ENCODE data around the gene PTPRS. TPM values are rescaled to one million over a fixed set of nuclear protein-coding genes. Genes with fewer than 3 reads are reported as not detected.

PTPRS gene
- total RNA-seq, 1 donor from 2014 or later: 241 TPM

DNA sequence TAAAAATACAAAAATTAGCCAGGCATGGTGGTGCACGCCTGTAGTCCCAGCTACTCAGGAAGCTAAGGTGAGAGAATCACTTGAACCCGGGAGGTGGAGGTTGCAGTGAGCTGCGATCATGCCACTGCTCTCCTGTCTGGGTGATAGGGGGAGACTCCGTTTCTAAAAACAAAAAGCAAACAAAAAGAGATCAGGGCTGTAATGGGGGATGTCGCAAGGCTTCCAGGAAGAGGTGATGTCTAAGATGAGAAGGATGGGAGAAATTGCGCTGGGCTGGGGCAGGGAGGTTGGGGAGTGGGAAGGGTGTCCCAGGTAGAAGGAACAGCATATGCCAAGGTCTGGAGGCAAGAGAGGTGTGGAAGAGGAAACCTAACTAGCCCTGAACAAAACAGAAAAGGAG is 36.1 kb downstream of the PTPRS start:
- no peaks in the 10 kb centered on the region for H3K36me3 Mint-ChIP-seq
- H3K4me1 Mint-ChIP-seq: peaks cover 1% of the 10 kb centered on the region
- H3K27me3 Mint-ChIP-seq (ENCODE audit: low read depth): no peaks in the 10 kb centered on the region
- H3K27ac Mint-ChIP-seq: no peak overlapping the region
- DNase-seq (ENCODE audit: low spot score in 2 of 2, unreplicated experiment in 2 of 2): no peak
- TF ChIP-seq, protein P1, sequence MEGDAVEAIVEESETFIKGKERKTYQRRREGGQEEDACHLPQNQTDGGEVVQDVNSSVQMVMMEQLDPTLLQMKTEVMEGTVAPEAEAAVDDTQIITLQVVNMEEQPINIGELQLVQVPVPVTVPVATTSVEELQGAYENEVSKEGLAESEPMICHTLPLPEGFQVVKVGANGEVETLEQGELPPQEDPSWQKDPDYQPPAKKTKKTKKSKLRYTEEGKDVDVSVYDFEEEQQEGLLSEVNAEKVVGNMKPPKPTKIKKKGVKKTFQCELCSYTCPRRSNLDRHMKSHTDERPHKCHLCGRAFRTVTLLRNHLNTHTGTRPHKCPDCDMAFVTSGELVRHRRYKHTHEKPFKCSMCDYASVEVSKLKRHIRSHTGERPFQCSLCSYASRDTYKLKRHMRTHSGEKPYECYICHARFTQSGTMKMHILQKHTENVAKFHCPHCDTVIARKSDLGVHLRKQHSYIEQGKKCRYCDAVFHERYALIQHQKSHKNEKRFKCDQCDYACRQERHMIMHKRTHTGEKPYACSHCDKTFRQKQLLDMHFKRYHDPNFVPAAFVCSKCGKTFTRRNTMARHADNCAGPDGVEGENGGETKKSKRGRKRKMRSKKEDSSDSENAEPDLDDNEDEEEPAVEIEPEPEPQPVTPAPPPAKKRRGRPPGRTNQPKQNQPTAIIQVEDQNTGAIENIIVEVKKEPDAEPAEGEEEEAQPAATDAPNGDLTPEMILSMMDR (IDR thresholded peaks at IDR 0.05; ENCODE audit: unreplicated experiment): no peak
- no peaks in the 10 kb centered on the region for H3K9me3 Mint-ChIP-seq
- no peak overlapping the region for H3K4me3 Mint-ChIP-seq

DNA sequence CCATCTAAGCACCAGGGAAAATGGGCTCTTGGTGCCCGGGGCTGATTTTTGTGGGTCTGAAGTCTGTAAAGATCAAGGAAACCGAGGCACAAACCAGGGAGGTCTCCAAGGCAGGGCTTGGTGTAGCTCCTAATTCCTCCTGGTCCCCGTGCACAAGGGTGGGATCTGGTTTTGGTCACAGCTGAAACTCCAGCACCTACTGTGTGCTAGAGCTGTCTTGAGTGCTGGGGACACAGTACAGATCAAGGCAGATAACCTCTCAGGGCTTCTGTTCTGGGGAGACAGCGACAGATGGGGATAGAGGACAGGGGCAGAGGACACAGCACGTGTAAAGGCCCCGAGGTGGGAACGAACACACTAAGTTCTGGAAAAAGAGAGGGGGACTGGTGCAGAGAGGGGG is 37.4 kb downstream of the PTPRS start:
- H3K4me3 Mint-ChIP-seq: no peak overlapping the region
- TF ChIP-seq, protein P1 (IDR thresholded peaks at IDR 0.05; ENCODE audit: unreplicated experiment): no peak
- no peaks in the 10 kb centered on the region for H3K36me3 Mint-ChIP-seq
- H3K27ac Mint-ChIP-seq: no peak overlapping the region
- no peak for DNase-seq (ENCODE audit: low spot score in 2 of 2, unreplicated experiment in 2 of 2)
- no peaks in the 10 kb centered on the region for H3K4me1 Mint-ChIP-seq
- H3K9me3 Mint-ChIP-seq: no peaks in the 10 kb centered on the region
- no peaks in the 10 kb centered on the region for H3K27me3 Mint-ChIP-seq (ENCODE audit: low read depth)

DNA sequence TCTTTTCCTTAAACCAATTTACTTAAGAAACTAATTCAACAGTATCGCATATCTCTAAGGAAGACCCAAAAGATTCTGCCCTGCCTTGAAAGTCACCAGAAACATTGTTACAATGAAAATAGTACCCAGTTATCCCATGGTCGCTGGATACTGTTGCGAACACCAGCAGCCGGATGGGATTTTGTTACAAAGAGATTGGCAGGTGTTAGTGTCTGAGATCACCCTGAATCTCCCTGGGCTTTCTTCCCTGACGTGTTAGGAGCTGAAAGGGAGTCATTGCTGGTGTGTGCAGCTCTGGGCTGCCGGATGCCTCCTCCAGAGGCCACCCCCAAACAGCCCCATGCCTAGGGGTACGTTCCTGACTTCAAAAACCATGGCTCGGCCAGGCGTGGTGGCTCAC is 38.2 kb downstream of the PTPRS start:
- H3K4me1 Mint-ChIP-seq: no peaks in the 10 kb centered on the region
- no peaks in the 10 kb centered on the region for H3K9me3 Mint-ChIP-seq
- H3K27me3 Mint-ChIP-seq (ENCODE audit: low read depth): no peaks in the 10 kb centered on the region
- no peak overlapping the region for H3K4me3 Mint-ChIP-seq
- H3K27ac Mint-ChIP-seq: no peak overlapping the region
- DNase-seq (ENCODE audit: low spot score in 2 of 2, unreplicated experiment in 2 of 2): no peak
- TF ChIP-seq, protein P1 (IDR thresholded peaks at IDR 0.05; ENCODE audit: unreplicated experiment): no peak
- H3K36me3 Mint-ChIP-seq: no peaks in the 10 kb centered on the region

DNA sequence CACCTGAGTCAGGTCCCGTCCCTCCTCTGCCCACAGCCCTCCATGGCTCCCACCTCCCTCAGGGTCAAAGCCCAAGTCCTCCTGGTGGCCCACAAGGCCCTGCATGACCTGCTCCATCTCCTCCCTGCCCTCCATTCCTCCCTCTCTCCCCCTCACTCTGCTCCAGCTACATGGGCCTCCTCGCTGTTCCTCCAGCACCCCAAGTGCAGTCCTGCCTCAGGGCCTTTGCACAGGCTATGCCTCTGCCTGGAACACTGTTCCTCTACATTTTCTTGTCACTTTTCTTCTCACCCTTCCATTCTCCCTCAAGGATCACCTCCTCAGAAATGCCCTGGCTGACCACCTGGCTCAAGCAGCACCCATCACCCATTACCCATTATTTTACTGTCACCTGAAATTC is 41.5 kb downstream of the PTPRS start:
- Mint-ChIP-seq H3K4me3 (no peak overlapping the region), H3K36me3 (no peaks in the 10 kb centered on the region), H3K9me3 (no peaks in the 10 kb centered on the region), H3K27me3 (ENCODE audit: low read depth) (peaks cover 3% of the 10 kb centered on the region), H3K4me1 (no peaks in the 10 kb centered on the region), H3K27ac (no peak overlapping the region)
- DNase-seq (ENCODE audit: low spot score in 2 of 2, unreplicated experiment in 2 of 2): no peak
- TF ChIP-seq, protein P1 (IDR thresholded peaks at IDR 0.05; ENCODE audit: unreplicated experiment): no peak

DNA sequence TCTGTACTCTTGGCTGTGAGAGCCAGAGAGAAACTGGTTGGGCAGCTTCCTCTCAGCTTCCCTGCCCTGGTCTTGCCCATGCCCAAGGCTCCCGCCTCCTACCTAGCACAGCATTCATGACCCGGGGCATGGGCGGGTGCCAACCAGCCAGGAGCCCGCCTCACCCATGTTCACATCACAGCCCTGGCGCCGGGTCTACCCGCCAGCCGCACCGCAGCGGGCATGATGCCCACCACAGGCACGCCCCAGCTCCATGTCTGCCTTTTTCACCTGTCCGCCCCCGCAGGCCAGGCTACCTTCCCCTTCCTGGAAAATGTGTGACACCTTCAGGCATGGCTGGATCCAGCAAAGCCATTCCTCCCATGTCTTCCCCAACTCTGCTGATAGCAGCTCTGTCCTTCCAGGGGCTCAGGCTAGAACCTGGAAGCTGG is 42.1 kb downstream of the PTPRS start:
- H3K4me1 Mint-ChIP-seq: no peaks in the 10 kb centered on the region
- no peaks in the 10 kb centered on the region for H3K9me3 Mint-ChIP-seq
- DNase-seq (ENCODE audit: low spot score in 2 of 2, unreplicated experiment in 2 of 2): no peak
- TF ChIP-seq, protein P1 (IDR thresholded peaks at IDR 0.05; ENCODE audit: unreplicated experiment): no peak
- no peak overlapping the region for H3K27ac Mint-ChIP-seq
- H3K27me3 Mint-ChIP-seq (ENCODE audit: low read depth): peaks cover 3% of the 10 kb centered on the region
- no peaks in the 10 kb centered on the region for H3K36me3 Mint-ChIP-seq
- no peak overlapping the region for H3K4me3 Mint-ChIP-seq

DNA sequence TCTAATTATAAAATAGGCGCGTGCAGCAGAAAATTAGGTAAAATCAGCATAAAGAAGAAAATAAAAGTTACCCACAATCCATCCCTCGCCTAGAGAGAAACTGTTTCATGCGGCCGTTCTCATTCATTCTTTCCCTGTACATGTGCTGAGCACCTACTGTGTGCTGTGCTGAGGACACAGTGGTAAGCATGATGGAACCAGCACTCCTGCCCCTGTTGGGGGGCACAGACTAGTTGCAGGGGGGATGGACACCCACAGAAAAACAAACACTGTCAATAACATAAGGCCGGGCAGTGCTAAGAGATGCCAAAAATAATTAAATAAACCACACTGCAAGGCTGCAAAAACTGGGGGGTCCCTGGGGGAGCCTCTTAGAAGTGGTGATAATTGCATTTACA is 43.3 kb downstream of the PTPRS start:
- H3K9me3 Mint-ChIP-seq: no peaks in the 10 kb centered on the region

More for the DNA sequence above, 43.3 kb downstream of the PTPRS start:
- TF ChIP-seq, protein P1 (IDR thresholded peaks at IDR 0.05; ENCODE audit: unreplicated experiment): no peak
- H3K27me3 Mint-ChIP-seq (ENCODE audit: low read depth): peaks cover 3% of the 10 kb centered on the region
- peaks cover 2% of the 10 kb centered on the region for H3K4me1 Mint-ChIP-seq
- H3K4me3 Mint-ChIP-seq: no peak overlapping the region
- no peaks in the 10 kb centered on the region for H3K36me3 Mint-ChIP-seq
- DNase-seq (ENCODE audit: low spot score in 2 of 2, unreplicated experiment in 2 of 2): no peak
- no peak overlapping the region for H3K27ac Mint-ChIP-seq
